Testis (tissue), 2 donors: ENCODE measurements around the gene GRIA4.

Source experiments
- CTCF ChIP-seq, 3 experiments: fragments of 450-650 bp in 2 of 3; fragments of 200-600 bp in 1 of 3; sonication (generic) in 1 of 3; IDR thresholded peaks; one replicate each; pipeline ENCODE4 v1.5.1; 2016 to 2019; ENCODE audit warnings: antibody characterized with exemption in 3 of 3, mild to moderate bottlenecking in 2 of 3, moderate library complexity in 1 of 3
- POLR2A ChIP-seq: fragments of 450-650 bp; IDR thresholded peaks from one replicate; pipeline ENCODE4 v1.6.1; 2017; ENCODE audit warnings: antibody characterized with exemption, mild to moderate bottlenecking, moderate library complexity

DNA sequence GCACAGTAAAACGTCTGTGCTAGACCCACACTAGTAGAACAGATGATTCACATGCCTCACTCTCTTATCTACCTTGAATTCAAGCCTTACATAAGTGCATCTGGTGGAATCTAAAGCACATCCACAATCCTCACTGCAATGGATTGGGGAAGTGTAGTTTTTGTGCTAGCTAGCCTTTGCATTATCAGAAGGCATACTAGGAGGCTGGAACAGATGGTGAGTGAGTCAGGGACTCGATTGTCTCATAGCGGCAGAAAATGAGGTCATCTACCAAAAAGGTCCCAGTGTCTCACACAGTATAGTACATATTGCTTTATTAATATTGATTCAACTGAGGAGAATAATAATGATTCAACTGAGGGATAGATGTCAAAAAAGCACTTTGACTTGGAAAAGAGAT lies 402.9 kb downstream of the GRIA4 start:
- no peak for TF ChIP-seq CTCF (IDR thresholded peaks at IDR 0.05)
- no peak for TF ChIP-seq POLR2A
